HG03354 (cell line): ENCODE data around the gene TBC1D30.
"Not testable (repeated sequence)": the region's sequence is repeated elsewhere in the genome, so short reads cannot be mapped to it uniquely, and the experiment has no call there.

Experiments
- ATAC-seq: cut with Tn5 transposase; IDR thresholded peaks from one replicate; pipeline ENCODE4 v1.9.1; 2021; ENCODE audit warnings: mild to moderate bottlenecking; ENCODE audit not compliant: unreplicated experiment, poor library complexity, severe bottlenecking

TBC1D30 gene

DNA sequence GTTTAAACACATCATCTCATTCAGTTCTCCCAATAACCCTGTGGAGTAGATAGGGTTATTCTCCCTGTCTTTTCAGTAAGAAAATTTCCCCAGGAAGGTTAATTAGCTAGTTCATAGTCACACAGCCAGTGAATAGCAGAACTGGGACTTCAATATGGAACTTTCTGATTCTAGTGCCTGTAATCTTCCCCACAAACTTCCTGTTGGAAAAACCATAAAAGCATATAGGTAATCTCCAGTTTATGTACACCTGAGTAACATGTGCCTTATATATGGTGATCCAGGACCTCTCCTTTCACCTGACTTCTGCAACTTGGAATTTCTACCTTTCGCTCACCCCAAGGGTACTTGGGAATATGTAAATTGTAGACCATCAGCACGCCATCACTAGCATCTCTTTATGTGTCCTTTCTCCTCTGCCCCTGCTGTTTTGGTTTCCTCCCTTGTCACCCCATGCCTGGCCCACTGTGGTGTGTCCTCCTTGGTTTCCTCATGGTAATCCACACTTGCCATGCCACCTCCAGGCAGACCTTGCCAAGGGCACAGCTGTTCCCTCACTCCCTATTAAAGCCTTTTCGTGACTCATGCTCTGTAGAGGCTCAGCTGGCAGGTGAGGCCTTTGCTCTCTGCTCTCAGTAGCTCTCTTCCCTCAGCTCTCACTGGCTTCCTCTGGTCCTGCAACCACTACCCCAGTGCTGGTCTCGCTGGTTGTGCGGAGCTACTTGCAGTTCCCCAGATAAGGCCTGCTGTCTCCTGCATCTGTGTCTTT is 16.7 kb downstream of the TBC1D30 start:
- no peak for ATAC-seq

DNA sequence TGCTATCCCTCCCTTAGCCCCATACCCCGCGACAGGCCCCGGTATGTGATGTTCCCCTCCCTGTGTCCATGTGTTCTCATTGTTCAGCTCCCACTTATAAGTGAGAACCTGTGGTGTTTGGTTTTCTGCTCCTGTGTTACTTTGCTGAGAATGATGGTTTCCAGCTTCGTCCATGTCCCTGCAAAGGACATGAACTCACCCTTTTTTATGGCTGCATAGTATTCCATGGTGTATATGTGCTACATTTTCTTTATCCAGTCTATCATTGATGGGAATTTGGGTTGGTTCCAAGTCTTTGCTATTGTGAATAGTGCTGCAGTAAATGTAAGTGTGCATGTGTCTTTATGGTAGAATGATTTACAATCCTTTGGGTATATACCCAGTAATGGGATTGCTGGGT is 24.0 kb downstream of the TBC1D30 start:
- ATAC-seq = not testable (repeated sequence)

GRCh38 chr12:64858882-64859605 is 34.6 kb downstream of the TBC1D30 start:
- ATAC-seq = no peak

DNA sequence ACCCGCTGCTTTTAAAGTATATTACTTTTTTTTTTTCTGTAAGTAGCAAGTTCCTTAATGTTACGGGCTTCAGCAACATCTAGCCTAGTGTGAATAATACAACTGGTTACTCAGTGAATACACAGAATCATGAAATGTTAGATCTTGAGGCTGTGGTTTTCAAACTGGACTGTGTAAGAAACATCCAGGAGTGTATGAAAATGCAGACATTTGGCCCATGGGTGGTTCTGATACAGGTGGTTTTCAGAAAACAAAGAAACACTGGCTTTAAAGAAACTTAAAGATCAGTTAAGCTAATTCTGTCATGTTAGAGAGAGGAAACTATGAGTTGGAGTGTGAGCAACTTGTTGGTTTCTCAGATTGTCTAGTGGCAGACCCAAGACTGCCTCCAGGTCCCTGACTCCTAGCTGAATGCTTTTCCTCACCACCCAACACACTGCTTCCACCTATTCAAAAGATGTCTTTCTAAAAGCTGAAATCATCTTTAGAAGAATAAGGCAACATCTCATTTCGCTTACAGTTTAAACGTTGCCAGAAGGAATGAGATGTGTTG is 36.1 kb downstream of the TBC1D30 start:
- no peak for ATAC-seq

DNA sequence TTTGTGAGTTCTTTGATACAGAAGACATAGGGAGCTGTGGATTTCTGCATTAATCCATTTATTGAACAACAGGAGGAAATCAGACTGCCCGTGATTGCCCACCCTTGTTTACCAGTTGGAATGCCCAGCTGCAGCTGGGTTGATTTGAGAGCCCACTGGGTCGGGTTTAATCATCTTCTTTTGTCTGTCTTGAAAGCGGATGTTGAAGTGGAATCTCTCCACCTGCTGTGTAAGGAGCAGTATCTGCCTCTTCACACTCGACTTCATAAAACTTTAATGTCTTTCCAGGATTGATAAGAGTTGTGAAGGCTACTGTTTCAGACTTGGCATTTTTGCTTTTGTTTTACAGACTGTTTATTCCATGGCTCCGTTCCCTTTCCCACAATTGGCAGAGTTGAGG is 39.9 kb downstream of the TBC1D30 start:
- ATAC-seq = no peak

DNA sequence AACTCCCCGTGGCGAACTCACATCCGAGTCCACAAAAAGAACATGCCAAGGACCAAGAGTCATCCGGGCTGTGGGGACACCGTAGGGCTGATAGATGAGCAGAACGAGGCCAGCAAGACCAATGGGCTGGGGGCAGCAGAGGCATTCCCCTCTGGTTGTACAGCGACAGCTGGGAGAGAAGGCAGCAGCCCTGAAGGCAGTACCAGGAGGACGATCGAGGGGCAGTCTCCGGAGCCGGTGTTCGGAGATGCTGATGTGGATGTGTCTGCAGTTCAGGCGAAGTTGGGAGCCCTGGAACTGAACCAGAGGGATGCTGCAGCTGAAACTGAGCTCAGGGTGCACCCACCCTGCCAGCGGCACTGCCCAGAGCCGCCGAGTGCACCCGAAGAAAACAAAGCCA is 50.7 kb downstream of the TBC1D30 start:
- no peak for ATAC-seq

DNA sequence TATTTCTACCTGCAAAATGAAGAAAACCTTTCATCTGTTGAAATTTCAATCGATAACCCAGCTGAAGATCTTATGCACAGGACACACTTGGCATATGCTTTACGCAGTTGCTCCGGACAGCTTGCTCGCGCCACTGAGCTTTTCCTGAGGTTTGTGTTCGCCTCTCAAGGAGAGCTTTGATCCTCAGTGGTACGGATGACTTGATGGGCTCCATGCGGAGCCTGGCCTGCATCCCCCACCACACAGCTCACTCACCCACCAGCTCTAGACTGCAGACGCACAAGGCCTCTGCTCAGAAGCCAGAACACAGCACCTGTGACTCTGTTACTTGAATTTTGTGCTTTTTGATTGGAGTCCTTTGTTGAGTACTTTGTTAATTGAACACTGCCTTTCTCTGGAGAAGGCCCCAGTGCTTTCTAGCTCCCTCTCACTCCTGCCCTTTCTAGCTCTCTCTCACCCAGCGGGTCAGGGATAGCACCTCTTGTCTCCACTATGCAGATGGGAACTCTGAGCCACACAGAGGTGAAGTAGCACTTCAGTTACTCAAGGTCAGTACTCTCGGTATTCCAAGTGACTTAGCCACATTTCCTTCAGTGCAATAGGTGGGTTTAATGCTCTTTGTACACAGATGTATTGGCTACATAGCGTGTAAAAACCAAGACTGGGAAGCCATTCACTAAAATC is 52.1 kb downstream of the TBC1D30 start:
- peak; percentile 16 for ATAC-seq

- ATAC-seq = peak; percentile 72
Observed at GRCh38 chr12:64877363-64878004, 53.0 kb downstream of the TBC1D30 start.

GRCh38 chr12:64882687-64883086 is 58.2 kb downstream of the TBC1D30 start:
- no peak for ATAC-seq

- ATAC-seq = no peak
Observed at GRCh38 chr12:64883264-64884163, 59.1 kb downstream of the TBC1D30 start.

DNA sequence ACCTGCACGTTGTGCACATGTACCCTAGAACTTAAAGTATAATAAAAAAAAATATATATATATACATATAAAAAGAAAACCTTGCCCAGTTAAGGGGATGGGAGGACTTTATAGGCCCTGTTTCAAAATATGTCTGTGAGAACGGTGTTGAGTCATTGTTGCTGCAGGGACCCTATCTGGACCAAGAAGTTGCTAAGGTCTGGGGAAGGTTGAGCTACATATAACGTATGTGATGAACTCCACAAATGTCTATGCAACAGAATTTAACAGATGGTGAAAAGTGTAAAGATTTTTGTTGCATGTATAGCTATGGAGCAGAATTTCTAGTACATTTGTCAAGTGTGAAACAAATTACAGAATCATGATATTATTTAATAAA is 59.7 kb downstream of the TBC1D30 start:
- ATAC-seq = no peak

GRCh38 chr12:64884728-64885127 is 60.3 kb downstream of the TBC1D30 start:
- no peak for ATAC-seq

DNA sequence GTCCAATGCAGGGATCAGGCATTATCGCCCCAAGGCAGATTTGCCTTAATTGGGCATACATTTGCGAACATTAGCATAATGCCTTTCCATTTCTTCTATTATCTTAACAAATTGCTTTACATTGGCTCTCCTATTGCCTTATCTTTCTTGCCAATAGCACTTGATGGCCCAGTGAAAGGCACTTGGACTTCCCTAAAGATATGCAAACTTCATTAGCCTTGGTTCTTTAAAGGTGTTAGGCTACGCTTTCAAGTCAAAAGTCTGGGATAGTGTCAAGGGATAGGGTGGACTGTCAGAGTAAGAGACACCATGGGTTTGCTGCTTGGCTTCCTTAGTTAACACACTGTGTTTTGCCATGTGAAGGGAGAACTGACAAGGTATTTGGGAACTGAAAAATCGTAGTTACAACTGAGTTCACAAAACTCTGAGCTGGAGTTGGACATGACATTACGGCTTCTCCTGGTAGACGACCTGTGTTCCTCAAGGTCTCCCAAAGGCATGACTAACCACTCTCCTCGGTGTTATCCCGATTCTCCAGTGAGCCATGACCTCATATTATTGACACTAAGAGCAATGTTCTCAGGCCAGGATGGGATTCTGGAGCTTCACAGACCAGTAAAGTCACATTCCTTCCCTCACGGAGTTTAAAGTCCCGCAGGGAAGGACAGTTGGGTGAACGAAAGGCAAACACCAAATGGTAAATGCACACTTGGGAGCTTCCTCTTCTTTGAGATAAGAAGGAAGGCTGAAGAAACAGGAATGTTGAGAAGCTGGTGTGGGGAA is 65.2 kb downstream of the TBC1D30 start:
- ATAC-seq = no peak

DNA sequence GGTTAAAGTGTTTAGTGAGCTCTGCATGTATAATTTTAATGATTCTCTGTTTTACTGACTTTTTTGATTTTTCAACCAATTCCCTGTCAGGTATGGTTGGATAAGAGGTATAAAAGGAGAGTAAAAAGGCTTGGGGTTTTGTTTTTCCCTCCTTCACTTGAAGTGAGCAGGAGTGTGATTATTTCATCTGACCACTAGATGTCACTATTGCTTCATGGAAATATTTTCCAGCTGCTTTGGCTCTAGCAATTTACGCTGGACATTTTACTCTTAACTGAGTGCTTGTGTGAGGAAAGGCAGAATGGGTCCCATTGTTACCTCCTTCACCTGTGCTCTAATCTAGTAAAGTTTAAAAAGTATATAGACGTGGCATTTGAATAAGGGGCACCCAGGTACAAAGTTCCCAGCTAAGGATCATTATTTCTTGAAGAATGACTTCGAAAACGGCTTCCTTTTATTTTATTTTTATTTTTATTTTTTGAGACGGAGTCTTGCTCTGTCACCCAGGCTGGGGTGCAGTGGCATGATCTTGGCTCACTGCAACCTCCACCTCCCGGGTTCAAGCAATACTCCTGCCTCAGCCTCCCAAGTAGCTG is 66.5 kb downstream of the TBC1D30 start:
- ATAC-seq = peak; percentile 83

- ATAC-seq = no peak
Observed at GRCh38 chr12:64891629-64892028, 67.2 kb downstream of the TBC1D30 start.

DNA sequence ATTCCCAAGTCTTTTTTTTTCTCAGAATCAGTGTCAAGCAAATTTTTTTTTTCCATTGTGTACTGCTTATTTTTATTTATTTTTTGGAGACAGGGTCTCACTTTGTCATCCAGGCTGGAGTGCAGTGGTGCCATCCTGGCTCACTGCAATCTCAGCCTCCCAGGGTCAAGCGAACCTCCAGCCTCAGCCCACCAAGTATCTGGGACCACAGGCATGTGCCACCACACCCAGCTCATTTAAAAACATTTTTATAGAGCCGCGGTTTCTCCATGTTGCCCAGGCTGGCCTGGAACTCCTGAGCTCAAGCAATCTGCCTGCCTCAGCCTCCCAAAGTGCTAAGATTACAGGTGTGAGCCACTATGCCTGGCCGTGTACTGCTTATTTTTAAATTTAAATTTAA is 68.1 kb downstream of the TBC1D30 start:
- no peak for ATAC-seq

DNA sequence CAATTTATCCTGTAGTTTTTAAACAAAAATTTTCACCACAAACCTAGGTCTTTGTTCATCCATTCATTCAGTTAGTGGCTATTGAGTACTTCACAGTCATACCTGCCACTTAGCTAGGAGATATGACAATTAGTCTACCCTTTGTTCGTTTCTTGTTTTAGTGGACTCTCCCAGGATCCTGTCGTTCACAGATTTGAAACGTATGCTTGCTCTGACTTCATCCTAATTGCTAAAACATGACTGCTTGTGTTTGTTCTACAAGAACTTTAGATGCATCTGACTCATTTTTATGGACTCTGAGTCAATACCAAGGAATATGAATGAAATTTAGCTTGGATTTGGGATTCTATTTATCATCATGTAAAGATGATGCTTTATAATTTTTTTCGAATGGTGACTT is 69.5 kb downstream of the TBC1D30 start:
- ATAC-seq = no peak
